Stimulated activated CD8-positive, alpha-beta memory T cell treated with anti-CD3 and anti-CD28 coated beads, Interleukin-15, amount 100 ng/mL, for 24 hours (primary cell): ENCODE measurements around the gene GRIK2.
"Not testable (repeated sequence)": the region's sequence is repeated elsewhere in the genome, so short reads cannot be mapped to it uniquely, and the experiment has no call there.

Source experiments
- DNase-seq: peaks from one replicate; pipeline ENCODE4 v3.0.0-alpha.2; 2020; ENCODE audit warnings: low read depth

The GRIK2 gene

DNA sequence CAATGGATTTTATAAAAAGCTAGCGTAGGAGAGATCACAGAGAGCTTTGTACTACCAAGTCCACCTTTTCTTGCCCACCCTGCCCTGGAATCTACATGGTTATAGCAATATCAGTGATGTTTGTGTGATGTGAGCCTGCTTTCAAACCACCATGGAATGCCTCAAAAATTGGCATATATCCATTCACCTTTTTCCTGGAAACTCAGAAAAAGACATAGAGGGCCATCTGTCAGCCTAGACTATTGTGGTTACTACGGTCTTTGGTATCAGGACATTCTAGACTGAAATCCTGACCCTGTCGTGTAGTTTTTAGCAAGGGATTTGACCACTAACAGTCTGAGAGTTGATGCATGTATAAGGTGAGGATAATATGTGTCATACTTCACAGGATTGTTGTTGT, 239.6 kb downstream of the GRIK2 start:
- DNase-seq: no peak

- DNase-seq: not testable (repeated sequence)
These were observed 245.4 kb downstream of the GRIK2 start for GRCh38 chr6:101638865-101639264.

- DNase-seq: no peak
These were observed 246.6 kb downstream of the GRIK2 start for GRCh38 chr6:101640131-101640530.

- no peak for DNase-seq
These were observed 252.3 kb downstream of the GRIK2 start for GRCh38 chr6:101645770-101646169.

GRCh38 chr6:101650402-101651100, 257.0 kb downstream of the GRIK2 start:
- no peak for DNase-seq

- DNase-seq: no peak
These were observed 258.6 kb downstream of the GRIK2 start for GRCh38 chr6:101652079-101652478.

GRCh38 chr6:101655109-101655508, 261.6 kb downstream of the GRIK2 start:
- no peak for DNase-seq

DNA sequence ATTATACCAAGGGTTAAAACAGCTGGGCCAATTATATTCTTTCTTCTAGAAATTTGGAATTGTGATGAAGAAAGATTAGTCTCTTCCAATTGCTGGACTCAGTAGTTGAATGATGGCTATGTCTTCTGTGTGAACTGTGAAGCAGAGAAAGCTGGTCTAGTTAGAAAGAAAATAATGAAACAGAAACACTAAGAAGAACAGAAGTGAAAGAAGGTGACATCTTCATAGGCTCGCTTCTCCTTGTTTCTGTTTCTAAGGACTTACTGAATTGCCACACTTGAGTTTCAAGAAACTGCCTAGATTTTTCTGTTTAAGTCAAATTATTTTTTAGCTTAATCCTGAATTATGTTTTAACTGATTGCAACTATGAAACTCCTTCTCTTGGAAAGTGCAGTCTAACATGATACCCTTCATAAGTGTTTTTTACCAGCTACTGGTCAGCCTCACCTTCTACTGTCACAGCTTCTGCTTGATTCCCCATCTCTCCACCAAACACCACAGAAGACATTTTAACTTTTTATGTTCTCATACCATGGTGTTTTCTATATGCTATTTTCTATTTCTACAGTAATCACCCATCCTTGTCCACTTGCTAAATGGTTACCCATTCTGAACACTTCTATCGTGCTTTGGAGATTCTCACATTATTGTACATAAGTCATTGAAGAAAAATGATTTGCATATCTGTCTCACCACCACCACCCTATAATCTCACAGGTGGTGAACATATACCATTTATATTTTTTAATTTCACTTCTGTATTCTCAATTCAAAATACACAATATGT, 268.8 kb downstream of the GRIK2 start:
- DNase-seq: no peak

DNA sequence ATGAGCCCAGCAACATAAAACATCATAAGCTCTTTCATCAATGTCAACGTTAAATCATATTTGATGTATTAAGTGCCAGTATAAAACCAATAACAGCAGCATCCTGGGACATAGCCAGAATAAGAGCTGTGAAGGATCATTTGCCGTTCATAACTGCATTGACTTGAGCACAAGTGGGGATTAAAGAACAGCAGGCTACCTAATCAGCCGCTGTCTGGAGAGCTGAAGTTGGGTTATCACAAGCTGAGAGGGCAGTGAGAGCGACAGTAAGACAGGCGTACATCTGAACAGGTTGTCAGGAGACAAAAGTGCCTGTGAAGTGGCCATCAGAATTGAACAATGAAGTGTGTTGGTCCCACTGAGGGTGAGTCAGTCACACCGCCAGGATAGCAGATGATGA, 269.6 kb downstream of the GRIK2 start:
- no peak for DNase-seq

- DNase-seq: no peak
These were observed 272.7 kb downstream of the GRIK2 start for GRCh38 chr6:101666256-101666655.

- no peak for DNase-seq
These were observed 275.1 kb downstream of the GRIK2 start for GRCh38 chr6:101668496-101669030.

GRCh38 chr6:101676187-101676586, 282.7 kb downstream of the GRIK2 start:
- DNase-seq: no peak

DNA sequence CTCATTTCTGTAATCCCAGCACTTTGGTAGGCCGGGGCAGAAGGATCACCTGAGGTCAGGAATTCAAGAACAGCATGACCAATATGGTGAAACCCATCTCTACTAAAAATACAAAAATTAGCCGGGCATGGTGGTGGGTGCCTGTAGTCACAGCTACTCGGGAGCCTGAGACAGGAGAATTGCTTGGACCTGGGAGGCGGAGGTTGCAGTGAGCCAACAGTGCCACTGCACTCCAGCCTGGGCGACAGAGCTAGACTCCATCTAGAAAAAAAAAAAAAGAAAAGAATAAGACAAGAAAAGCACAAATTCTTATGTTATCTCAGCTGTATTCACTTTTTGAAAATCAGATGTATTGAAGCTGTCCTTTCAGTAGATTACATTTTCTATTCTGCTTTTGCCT, 289.4 kb downstream of the GRIK2 start:
- DNase-seq: no peak

DNA sequence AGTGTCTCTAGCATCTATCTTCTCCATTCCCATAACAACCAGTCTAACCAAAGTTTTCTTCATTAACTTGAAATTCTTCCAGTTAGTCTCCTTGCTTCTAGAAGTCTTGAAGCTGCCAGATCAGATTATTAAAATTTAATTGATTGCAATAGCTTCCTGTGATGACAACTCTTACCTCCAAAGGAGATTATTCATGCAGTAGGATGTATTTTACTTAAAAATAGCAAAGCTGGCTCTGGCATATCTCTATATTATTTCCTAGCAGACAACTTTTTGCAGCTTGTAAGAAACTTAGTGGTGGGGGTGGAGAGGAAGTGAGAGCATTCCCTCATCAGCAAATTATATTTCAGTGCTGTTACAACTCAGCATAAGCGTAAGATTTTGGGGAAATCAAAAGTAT, 290.4 kb downstream of the GRIK2 start:
- no peak for DNase-seq

- no peak for DNase-seq
These were observed 293.1 kb downstream of the GRIK2 start for GRCh38 chr6:101686653-101687052.

DNA sequence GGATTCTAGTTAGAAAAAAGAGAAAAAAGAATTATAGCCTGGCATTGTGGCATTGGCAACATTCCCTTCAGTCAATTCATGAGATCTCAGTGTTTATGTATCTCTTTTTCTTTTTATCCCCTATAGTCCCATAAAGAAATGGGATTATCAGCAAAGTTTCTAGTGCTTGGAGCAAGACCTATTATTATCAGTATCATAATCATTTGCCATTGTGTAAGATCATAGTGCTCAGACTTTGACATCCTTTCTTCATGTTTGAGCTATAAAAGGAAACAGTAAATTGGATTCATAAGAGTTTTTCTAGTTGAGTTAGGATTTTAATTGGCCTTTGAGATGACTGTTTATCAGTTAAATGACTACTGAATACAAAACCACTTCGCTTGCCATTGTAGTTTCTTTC, 295.6 kb downstream of the GRIK2 start:
- DNase-seq: no peak

DNA sequence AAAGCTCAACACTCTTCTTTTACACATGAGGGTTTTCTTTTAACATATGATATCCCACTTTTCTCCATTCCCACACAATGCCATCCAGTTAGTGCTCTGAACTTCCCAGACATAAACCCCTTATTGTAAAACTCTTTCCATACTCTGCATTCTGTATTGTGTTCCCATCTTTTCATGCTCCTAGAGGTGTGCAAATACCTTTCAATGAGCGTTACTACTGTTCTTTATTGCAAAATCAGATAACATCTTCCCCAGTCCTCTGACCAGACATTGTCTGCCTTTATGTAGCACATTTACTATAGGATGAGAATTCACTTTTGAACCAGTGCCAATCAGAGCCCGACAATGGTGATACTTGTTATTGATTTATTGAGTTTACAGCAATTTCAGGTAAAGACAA, 296.2 kb downstream of the GRIK2 start:
- DNase-seq: no peak

DNA sequence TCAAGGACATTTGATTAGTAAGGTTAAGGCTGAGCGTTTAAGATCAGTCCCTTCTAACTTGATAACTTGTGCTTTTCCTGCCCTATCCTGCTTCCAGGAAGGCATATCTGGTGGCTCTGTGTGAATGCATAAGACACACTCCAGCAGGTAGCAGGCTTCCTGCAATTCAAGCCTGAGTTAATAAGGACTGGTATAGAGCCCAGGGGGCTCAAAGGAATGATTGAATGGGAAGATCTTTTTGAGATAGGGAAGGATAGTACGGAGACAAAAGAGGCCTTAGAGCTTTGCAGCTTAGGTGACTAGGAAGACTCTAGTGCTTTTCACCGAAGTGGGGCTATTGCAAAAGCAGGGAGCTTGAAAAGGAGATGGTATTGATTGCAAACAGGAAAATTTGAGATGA, 307.1 kb downstream of the GRIK2 start:
- no peak for DNase-seq

DNA sequence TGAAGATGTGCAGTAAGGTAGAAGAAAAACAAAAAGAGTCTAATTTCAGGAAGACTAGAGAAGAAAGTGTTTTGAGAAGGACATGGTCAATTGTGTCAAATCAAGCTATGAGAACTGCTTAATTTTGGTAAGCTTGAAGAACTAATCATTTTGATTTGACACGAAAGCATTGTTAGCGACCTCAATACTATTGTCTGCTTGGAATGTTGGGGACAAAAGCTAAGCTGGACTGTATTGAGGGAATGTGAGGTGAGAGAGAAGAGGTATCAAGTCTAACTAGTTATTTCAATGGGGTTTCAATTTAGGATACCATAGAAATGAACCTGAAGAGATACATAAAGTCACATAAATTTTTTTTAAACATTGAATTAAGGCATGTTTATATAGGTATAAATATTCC, 309.8 kb downstream of the GRIK2 start:
- DNase-seq: no peak

GRCh38 chr6:101705866-101706265, 312.4 kb downstream of the GRIK2 start:
- no peak for DNase-seq

DNA sequence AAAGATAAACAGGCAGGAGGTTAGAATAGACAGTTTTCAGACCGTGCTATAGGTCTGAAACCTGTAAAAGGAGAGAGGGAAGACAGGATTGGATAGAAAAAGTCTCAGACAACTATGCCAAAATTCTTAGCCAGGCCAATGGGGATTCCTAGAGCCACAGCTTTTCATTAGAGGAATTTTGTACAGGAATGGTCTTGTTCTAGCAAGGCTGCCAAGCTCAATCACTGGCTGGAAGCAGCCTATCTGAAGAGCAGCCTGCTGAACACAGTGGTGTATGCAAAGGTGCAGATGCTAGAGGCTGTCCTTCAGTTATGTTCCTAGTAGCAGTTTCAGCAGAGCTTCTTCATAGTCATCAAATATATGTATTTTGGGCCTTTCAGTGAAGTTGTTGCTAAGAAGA, 313.1 kb downstream of the GRIK2 start:
- no peak for DNase-seq

GRCh38 chr6:101711518-101711917, 318.0 kb downstream of the GRIK2 start:
- DNase-seq: no peak

DNA sequence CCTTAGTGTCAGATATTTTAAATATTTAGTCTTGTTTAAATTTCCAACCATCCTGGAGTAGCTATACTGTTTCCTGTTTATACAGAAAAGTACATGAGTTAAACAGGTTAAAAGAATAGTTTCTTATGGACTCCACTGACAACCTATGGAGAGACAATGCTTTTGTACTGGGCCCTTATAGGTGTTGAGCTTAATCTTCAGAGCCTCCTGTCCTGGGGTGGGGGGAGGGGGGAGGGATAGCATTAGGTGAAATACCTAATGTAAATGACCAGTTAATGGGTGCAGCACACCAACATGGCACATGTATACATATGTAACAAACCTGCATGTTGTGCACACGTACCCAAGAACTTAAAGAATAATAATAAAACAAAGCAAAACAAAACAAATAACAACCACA, 322.9 kb downstream of the GRIK2 start:
- DNase-seq: no peak

DNA sequence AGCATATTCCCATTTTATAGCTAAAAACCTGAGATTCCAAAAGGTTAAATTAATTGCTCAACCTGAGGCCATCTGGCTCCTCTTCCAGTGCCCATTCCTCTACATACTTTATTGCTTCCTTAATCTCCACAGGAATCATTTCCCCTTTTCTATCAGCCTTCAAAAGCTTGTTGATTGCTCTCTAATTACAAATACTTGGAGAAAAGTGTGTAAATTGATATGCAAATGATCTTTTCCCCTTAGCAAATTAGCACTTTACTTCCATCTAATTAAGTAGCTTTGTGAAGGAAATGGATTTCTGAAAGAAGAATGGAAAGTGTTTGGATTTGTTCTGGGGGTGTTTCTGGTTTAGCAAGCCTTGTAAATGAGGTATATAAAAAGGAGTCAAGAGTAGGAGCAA, 323.3 kb downstream of the GRIK2 start:
- DNase-seq: no peak
